HepG2 (cell line): ENCODE results near the gene ABCG2. TPM values are rescaled to one million over a fixed set of nuclear protein-coding genes. Genes with fewer than 3 reads are reported as not detected.

Experiments
- ATF1 ChIP-seq: IDR thresholded peaks from 2 replicates; pipeline ENCODE4 v1.6.1; 2016; ENCODE audit warnings: mild to moderate bottlenecking, control low read depth
- ATRX ChIP-seq: sonication (generic); formaldehyde crosslinking; IDR thresholded peaks from 2 replicates; pipeline ENCODE4 v1.4.0; 2020; ENCODE audit warnings: missing genetic modification reagents, borderline replicate concordance
- CAMTA2 ChIP-seq: sonication (generic); formaldehyde crosslinking; IDR thresholded peaks from 2 replicates; pipeline ENCODE4 v1.4.0; 2020; ENCODE audit warnings: mild to moderate bottlenecking, missing genetic modification reagents, borderline replicate concordance
- CC2D1A ChIP-seq: sonication (generic); formaldehyde crosslinking; IDR thresholded peaks from 2 replicates; pipeline ENCODE4 v1.8.1; 2023; ENCODE audit warnings: mild to moderate bottlenecking, missing genetic modification reagents
- CREB1 ChIP-seq, 2 experiments: fragments of 450-650 bp in 1 of 2; IDR thresholded peaks; 2 replicates each; pipeline ENCODE4 v1.6.1; 2016 to 2017; ENCODE audit warnings: control low read depth in 1 of 2, mild to moderate bottlenecking in 1 of 2, missing compliant biosample characterization in 1 of 2, missing genetic modification characterization in 1 of 2
- HDAC2 ChIP-seq: sonication (generic); formaldehyde crosslinking; IDR thresholded peaks from 2 replicates; pipeline ENCODE4 v1.4.0; 2020; ENCODE audit warnings: missing genetic modification reagents
- MED8 ChIP-seq: sonication (generic); formaldehyde crosslinking; IDR thresholded peaks from 2 replicates; pipeline ENCODE4 v1.8.1; 2023; ENCODE audit warnings: mild to moderate bottlenecking, missing genetic modification reagents; ENCODE audit not compliant: insufficient replicate concordance
- MEIS2 ChIP-seq: sonication (generic); formaldehyde crosslinking; IDR thresholded peaks from 2 replicates; pipeline ENCODE4 v1.9.0; 2021; ENCODE audit warnings: mild to moderate bottlenecking, missing genetic modification reagents
- NCOA5 ChIP-seq: sonication (generic); formaldehyde crosslinking; IDR thresholded peaks from 2 replicates; pipeline ENCODE4 v1.4.0; 2020; ENCODE audit warnings: missing genetic modification reagents
- NCOR1 ChIP-seq: fragments of 200-600 bp; sonication (generic); IDR thresholded peaks from 2 replicates; pipeline ENCODE4 v1.7.0; 2017; ENCODE audit warnings: antibody characterized with exemption, low read length, borderline replicate concordance
- SMARCE1 ChIP-seq: fragments of 450-650 bp; IDR thresholded peaks from 2 replicates; pipeline ENCODE4 v1.6.1; 2017; ENCODE audit warnings: borderline replicate concordance
- SRSF4 ChIP-seq: fragments of 200-400 bp; formaldehyde crosslinking; IDR thresholded peaks from one replicate; pipeline ENCODE4 v1.6.1; 2018; ENCODE audit warnings: mild to moderate bottlenecking, low read depth, low read length, moderate library complexity; ENCODE audit not compliant: poor library complexity, severe bottlenecking
- ZFX ChIP-seq: sonication (generic); formaldehyde crosslinking; IDR thresholded peaks from 2 replicates; pipeline ENCODE4 v1.4.0; 2020; ENCODE audit warnings: mild to moderate bottlenecking, low read depth, missing genetic modification reagents, moderate library complexity
- ZNF136 ChIP-seq: sonication (generic); formaldehyde crosslinking; IDR thresholded peaks from 2 replicates; pipeline ENCODE4 v1.8.1; 2022; ENCODE audit warnings: low read depth, mild to moderate bottlenecking, moderate library complexity, missing genetic modification reagents
- ZNF138 ChIP-seq: sonication (generic); formaldehyde crosslinking; IDR thresholded peaks from 2 replicates; pipeline ENCODE4 v1.5.0; 2020; ENCODE audit warnings: mild to moderate bottlenecking, low read depth, missing genetic modification reagents
- ZNF230 ChIP-seq: sonication (generic); formaldehyde crosslinking; IDR thresholded peaks from 2 replicates; pipeline ENCODE4 v1.4.0; 2020; ENCODE audit warnings: mild to moderate bottlenecking, missing genetic modification reagents
- ZNF235 ChIP-seq: sonication (generic); formaldehyde crosslinking; IDR thresholded peaks from 2 replicates; pipeline ENCODE4 v1.8.1; 2023; ENCODE audit warnings: mild to moderate bottlenecking, missing genetic modification reagents, borderline replicate concordance
- ZNF30 ChIP-seq: sonication (generic); formaldehyde crosslinking; IDR thresholded peaks from 2 replicates; pipeline ENCODE4 v1.5.0; 2020; ENCODE audit warnings: mild to moderate bottlenecking, missing genetic modification reagents
- ZNF614 ChIP-seq: IDR thresholded peaks from 2 replicates; pipeline ENCODE4 v1.6.1; 2018; ENCODE audit warnings: missing biosample characterization, missing genetic modification reagents, inconsistent platforms, borderline replicate concordance
- ZNF766 ChIP-seq: sonication (generic); formaldehyde crosslinking; IDR thresholded peaks from 2 replicates; pipeline ENCODE4 v1.5.0; 2020; ENCODE audit warnings: missing genetic modification reagents, borderline replicate concordance
- ZNF879 ChIP-seq: sonication (generic); formaldehyde crosslinking; IDR thresholded peaks from 2 replicates; pipeline ENCODE4 v1.8.1; 2023; ENCODE audit warnings: missing genetic modification reagents
- ZSCAN29 ChIP-seq: sonication (generic); formaldehyde crosslinking; conservative IDR thresholded peaks from 2 replicates; pipeline ENCODE4 v1.4.0; 2020; ENCODE audit warnings: mild to moderate bottlenecking, missing genetic modification reagents
- polyA plus RNA-seq, 8 experiments: library from polyadenylated mRNA; depleted of rRNA in 3 of 8; stranded (reverse) in 7 of 8; unstranded in 1 of 8; fragments of >200 nt; fragmentation: Illumina TruSeq in 4 of 8; extraction: Trizol in 4 of 8; gene quantifications; 2 replicates each; pipeline versions ENCODE4 v1.2.1 to v1.2.3, GENCODE V29; 2011 to 2016; ENCODE audit warnings: low read depth in 4 of 8, missing spikeins in 1 of 8, mixed read lengths in 1 of 8; ENCODE audit not compliant: insufficient read depth in 1 of 8
- total RNA-seq, 5 experiments: library from RNA; depleted of rRNA; stranded (reverse); fragments of >200 nt; fragmentation: Illumina TruSeq; extraction: Trizol; gene quantifications; 2 replicates each; pipeline ENCODE4 v1.2.3, GENCODE V29; 2016; ENCODE audit warnings: low read depth in 1 of 5
- TF ChIP-seq, protein P1 (sequence below): sonication (generic); formaldehyde crosslinking; conservative IDR thresholded peaks from 2 replicates; pipeline ENCODE4 v1.8.0; 2022; ENCODE audit warnings: mild to moderate bottlenecking, moderate library complexity, missing genetic modification reagents
- TF ChIP-seq, protein P2 (sequence below): sonication (generic); formaldehyde crosslinking; IDR thresholded peaks from 2 replicates; pipeline ENCODE4 v1.5.0; 2020; ENCODE audit warnings: mild to moderate bottlenecking, missing genetic modification reagents
- TF ChIP-seq, protein P3 (sequence below): sonication (generic); formaldehyde crosslinking; IDR thresholded peaks from 2 replicates; pipeline ENCODE4 v1.8.1; 2023; ENCODE audit warnings: mild to moderate bottlenecking, missing genetic modification reagents, borderline replicate concordance
- TF ChIP-seq, protein P4 (sequence below): sonication (generic); formaldehyde crosslinking; conservative IDR thresholded peaks from 2 replicates; pipeline ENCODE4 v1.8.0; 2022; ENCODE audit warnings: missing genetic modification reagents

ABCG2 gene
- total and polyA plus RNA-seq, 2 of the 13 experiments (the other 11 are each of a cell fraction or from before 2014, with no cell fraction given), result 10.0 to 15.7 TPM

DNA sequence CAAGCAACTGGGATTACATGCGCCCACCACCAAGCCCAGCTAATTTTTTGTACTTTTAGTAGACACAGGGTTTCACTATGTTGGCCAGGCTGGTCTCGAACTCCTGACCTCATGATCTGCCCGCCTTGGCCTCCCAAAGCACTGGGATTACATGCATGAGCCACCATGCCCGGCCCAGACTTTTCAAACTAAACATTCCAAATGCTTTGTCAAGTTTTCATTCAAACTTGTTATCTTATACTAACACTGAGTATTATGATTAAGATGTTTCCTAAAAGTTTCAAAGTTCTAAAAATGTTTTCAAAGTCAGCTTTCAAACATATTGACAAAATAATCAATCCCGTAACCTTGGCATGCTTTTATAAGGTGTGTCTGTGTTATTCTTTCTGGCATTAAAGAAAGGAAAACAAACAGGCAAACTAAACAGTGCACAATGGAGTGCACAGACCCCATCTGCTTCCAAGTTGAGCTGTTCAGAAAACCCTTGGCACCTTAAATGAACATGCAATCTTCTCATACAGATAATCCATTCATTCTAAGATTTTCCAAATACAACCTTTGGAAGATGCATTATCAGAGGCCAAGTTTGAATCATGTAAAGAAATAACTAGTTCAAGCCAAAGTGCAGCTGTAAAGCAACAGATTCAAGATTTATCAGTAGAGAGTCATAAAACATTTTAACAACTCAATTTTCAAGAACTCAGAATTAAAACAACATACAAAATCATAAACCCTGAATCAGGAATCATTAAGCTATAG is 49.1 kb downstream of the ABCG2 start (continued):
- TF ChIP-seq ZNF235, result no peak
- TF ChIP-seq CAMTA2 (CRISPR knock-in tag), result no peak
- peak; percentile 87; the same call in 1 of the 2 replicates for TF ChIP-seq NCOR1
- TF ChIP-seq ZNF766, result no peak
- TF ChIP-seq ZNF30 (CRISPR knock-in tag), result no peak
- no peak for TF ChIP-seq ZNF138 (CRISPR knock-in tag)
- peak; percentile 62; the same call in 1 of the 2 replicates for TF ChIP-seq ZNF614 (CRISPR knock-in tag)
- TF ChIP-seq ATF1 (CRISPR knock-in tag), result peak; percentile 69
- TF ChIP-seq CC2D1A (CRISPR knock-in tag), result no peak
- no peak for TF ChIP-seq NCOA5
- no peak for TF ChIP-seq SRSF4
- peak; percentile 34; the same call in 1 of the 2 replicates for TF ChIP-seq ZFX (CRISPR knock-in tag)
- no peak for TF ChIP-seq ATRX (CRISPR knock-in tag)
- TF ChIP-seq CREB1 (IDR thresholded peaks at IDR 0.05), result no peak
- peak; percentile 79 for TF ChIP-seq CREB1 (CRISPR knock-in tag; IDR thresholded peaks at IDR 0.05)
- TF ChIP-seq, protein P1, sequence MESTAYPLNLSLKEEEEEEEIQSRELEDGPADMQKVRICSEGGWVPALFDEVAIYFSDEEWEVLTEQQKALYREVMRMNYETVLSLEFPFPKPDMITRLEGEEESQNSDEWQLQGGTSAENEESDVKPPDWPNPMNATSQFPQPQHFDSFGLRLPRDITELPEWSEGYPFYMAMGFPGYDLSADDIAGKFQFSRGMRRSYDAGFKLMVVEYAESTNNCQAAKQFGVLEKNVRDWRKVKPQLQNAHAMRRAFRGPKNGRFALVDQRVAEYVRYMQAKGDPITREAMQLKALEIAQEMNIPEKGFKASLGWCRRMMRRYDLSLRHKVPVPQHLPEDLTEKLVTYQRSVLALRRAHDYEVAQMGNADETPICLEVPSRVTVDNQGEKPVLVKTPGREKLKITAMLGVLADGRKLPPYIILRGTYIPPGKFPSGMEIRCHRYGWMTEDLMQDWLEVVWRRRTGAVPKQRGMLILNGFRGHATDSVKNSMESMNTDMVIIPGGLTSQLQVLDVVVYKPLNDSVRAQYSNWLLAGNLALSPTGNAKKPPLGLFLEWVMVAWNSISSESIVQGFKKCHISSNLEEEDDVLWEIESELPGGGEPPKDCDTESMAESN (CRISPR knock-in tag), result no peak
- TF ChIP-seq, protein P2, sequence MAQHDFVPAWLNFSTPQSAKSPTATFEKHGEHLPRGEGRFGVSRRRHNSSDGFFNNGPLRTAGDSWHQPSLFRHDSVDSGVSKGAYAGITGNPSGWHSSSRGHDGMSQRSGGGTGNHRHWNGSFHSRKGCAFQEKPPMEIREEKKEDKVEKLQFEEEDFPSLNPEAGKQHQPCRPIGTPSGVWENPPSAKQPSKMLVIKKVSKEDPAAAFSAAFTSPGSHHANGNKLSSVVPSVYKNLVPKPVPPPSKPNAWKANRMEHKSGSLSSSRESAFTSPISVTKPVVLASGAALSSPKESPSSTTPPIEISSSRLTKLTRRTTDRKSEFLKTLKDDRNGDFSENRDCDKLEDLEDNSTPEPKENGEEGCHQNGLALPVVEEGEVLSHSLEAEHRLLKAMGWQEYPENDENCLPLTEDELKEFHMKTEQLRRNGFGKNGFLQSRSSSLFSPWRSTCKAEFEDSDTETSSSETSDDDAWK, result no peak
- TF ChIP-seq HDAC2 (CRISPR knock-in tag), result peak; percentile 93
- no peak for TF ChIP-seq ZNF230 (CRISPR knock-in tag)
- TF ChIP-seq ZSCAN29 (CRISPR knock-in tag), result no peak; the same call in 1 of the 2 replicates
- no peak for TF ChIP-seq ZNF136 (CRISPR knock-in tag)
- TF ChIP-seq MED8 (CRISPR knock-in tag), result peak; percentile 56
- TF ChIP-seq ZNF879 (CRISPR knock-in tag), result no peak
- TF ChIP-seq, protein P3, sequence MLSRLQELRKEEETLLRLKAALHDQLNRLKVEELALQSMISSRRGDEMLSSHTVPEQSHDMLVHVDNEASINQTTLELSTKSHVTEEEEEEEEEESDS (CRISPR knock-in tag), result no peak
- TF ChIP-seq MEIS2 (CRISPR knock-in tag), result no peak
- TF ChIP-seq, protein P4, sequence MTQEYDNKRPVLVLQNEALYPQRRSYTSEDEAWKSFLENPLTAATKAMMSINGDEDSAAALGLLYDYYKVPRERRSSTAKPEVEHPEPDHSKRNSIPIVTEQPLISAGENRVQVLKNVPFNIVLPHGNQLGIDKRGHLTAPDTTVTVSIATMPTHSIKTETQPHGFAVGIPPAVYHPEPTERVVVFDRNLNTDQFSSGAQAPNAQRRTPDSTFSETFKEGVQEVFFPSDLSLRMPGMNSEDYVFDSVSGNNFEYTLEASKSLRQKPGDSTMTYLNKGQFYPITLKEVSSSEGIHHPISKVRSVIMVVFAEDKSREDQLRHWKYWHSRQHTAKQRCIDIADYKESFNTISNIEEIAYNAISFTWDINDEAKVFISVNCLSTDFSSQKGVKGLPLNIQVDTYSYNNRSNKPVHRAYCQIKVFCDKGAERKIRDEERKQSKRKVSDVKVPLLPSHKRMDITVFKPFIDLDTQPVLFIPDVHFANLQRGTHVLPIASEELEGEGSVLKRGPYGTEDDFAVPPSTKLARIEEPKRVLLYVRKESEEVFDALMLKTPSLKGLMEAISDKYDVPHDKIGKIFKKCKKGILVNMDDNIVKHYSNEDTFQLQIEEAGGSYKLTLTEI (CRISPR knock-in tag), result no peak
- no peak for TF ChIP-seq SMARCE1
